Activated CD4-positive, alpha-beta T cell treated with anti-CD3 and anti-CD28 coated beads, Interleukin-2, amount 10 ng/mL, durations not matched to agents 7 days and 5 days (primary cell): ENCODE measurements around the gene CXCL13. TPM values are rescaled to one million over a fixed set of nuclear protein-coding genes. Genes with fewer than 3 reads are reported as not detected.

Source experiments
- CTCF ChIA-PET: fragments of 350-600 bp; sonication (Branson Sonifier 250); formaldehyde crosslinking; loops from one replicate; lab custom pipeline; 2021; ENCODE audit warnings: antibody characterized with exemption; lab: Charles Lee
- POLR2A ChIA-PET: fragments of 350-600 bp; sonication (Branson Sonifier 250); formaldehyde crosslinking; loops from one replicate; lab custom pipeline; 2021; ENCODE audit warnings: antibody characterized with exemption; lab: Charles Lee
- DNase-seq: peaks from one replicate; pipeline ENCODE4 v3.0.0-alpha.2; 2020
- H3K27ac Mint-ChIP-seq: one replicate; pipeline ENCODE4 v1.8.0; 2021; ENCODE audit warnings: mild to moderate bottlenecking, moderate library complexity, mixed read lengths
- H3K27me3 Mint-ChIP-seq: one replicate; pipeline ENCODE4 v1.8.0; 2021; ENCODE audit warnings: mixed read lengths
- H3K36me3 Mint-ChIP-seq: one replicate; pipeline ENCODE4 v1.8.0; 2021; ENCODE audit warnings: low read depth, mixed read lengths
- H3K4me1 Mint-ChIP-seq: one replicate; pipeline ENCODE4 v1.8.0; 2021; ENCODE audit warnings: mixed read lengths
- H3K4me3 Mint-ChIP-seq: one replicate; pipeline ENCODE4 v1.8.0; 2021; ENCODE audit warnings: mild to moderate bottlenecking, moderate library complexity, mixed read lengths
- H3K9me3 Mint-ChIP-seq: one replicate; pipeline ENCODE4 v1.8.0; 2021; ENCODE audit warnings: mixed read lengths
- total RNA-seq, 2 experiments: library from RNA; stranded (reverse); gene quantifications; one replicate each; pipeline ENCODE4 v1.2.3, GENCODE V29; 2021

The CXCL13 gene
- total RNA-seq, 2 experiments from 2014 or later, result not detected

GRCh38 chr4:77582711-77583110, 22.9 kb upstream of the CXCL13 start:
- Mint-ChIP-seq H3K4me1 (peaks cover 32% of the 10 kb centered on the region), H3K36me3 (no peaks in the 10 kb centered on the region), H3K9me3 (peaks cover 4% of the 10 kb centered on the region), H3K4me3 (no peak overlapping the region), H3K27me3 (no peaks in the 10 kb centered on the region), H3K27ac (no peak overlapping the region)
- ChIA-PET POLR2A (no interaction called here), CTCF (no interaction called here)
- no peak for DNase-seq

DNA sequence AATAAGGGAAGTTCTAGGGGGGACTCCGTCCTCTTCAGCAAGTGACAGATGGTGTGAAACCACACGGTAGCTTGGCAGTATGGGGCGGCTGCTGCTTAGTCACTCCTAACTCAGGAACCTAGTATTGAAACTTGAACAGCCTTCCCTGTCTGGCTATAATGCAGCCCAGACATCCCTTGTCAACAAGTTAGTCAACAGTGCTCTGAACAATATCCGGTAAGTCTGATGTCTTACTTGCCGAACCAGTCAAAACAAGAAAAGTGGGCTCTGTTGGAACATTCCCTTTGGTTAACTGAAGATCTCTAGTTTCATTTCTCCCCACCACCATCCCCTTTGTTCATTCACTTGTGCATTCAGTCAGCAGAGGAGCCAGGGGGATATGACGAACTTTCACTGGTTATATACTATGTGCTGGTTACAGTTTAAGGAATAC, 18.7 kb upstream of the CXCL13 start:
- Mint-ChIP-seq H3K9me3 (peaks cover 4% of the 10 kb centered on the region), H3K4me1 (peaks cover 38% of the 10 kb centered on the region), H3K4me3 (no peak overlapping the region), H3K27ac (no peak overlapping the region), H3K27me3 (no peaks in the 10 kb centered on the region), H3K36me3 (no peaks in the 10 kb centered on the region)
- DNase-seq, result peak; percentile 53
- ChIA-PET POLR2A (interaction anchor here (0.6 kb wide), 1 partner anchor 275 kb away, joined by 3 read pairs; the partner anchor contains the start of gene MRPL1), CTCF (interaction anchor here (0.8 to 1.6 kb wide), 3 partner anchors 13 to 14 kb away, joined by 3 to 4 read pairs (median 3); no protein-coding TSS in a partner anchor)

DNA sequence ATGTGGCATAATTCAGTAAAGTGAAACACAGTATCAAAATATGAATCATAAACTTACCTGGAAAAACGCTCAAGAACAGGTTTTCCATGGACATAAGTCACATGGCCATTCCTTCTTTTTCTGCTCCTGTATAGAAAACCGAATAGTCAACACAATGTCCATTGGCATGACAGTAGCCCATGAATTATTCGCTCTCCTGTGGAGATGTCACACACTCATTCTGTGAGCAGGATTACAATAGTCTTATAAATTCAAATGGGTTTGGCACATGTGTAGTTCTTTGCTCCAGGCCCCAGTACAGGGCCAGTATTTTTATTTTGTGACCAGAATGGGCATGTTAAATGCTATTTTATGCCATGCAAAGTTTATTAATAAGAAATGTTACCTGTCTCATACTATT, 15.1 kb upstream of the CXCL13 start:
- H3K36me3 Mint-ChIP-seq, result no peaks in the 10 kb centered on the region
- no peak overlapping the region for H3K27ac Mint-ChIP-seq
- no peak overlapping the region for H3K4me3 Mint-ChIP-seq
- H3K4me1 Mint-ChIP-seq, result peaks cover 62% of the 10 kb centered on the region
- no peaks in the 10 kb centered on the region for H3K9me3 Mint-ChIP-seq
- no peaks in the 10 kb centered on the region for H3K27me3 Mint-ChIP-seq
- DNase-seq, result no peak
- CTCF ChIA-PET, result interaction anchor here (0.8 to 0.9 kb wide), 2 partner anchors 11 to 142 kb away, joined by 3 read pairs; no protein-coding TSS in a partner anchor
- POLR2A ChIA-PET, result no interaction called here

- Mint-ChIP-seq H3K9me3 (no peaks in the 10 kb centered on the region), H3K4me3 (no peak overlapping the region), H3K4me1 (peaks cover 61% of the 10 kb centered on the region), H3K36me3 (no peaks in the 10 kb centered on the region), H3K27ac (no peak overlapping the region), H3K27me3 (no peaks in the 10 kb centered on the region)
- DNase-seq, result no peak
- ChIA-PET CTCF (interaction anchor here (0.9 to 1.3 kb wide), 2 partner anchors 10 to 218 kb away, joined by 3 read pairs; no protein-coding TSS in a partner anchor), POLR2A (interaction anchor here (0.5 kb wide), 1 partner anchor 52 kb away, joined by 3 read pairs; no protein-coding TSS in a partner anchor)
Observed at GRCh38 chr4:77591532-77591931, 14.1 kb upstream of the CXCL13 start.

DNA sequence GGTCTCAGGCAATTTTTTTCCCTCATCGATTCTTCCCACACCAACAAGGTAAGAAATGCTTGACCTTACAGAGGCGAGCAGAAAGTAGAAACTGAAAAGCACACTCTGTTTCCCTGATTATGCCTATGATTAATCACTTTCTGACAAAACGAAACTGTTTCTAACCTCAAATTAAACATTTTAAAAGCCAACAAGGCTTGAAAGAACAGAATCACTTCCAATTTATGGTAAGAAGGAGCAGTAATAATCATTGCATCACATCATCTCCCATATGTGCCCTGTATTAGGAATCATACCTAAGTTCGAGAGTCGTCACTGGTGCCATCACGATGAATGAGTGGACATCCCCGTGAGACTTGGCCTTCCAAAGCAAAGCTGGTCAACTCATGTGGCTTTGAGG, 12.5 kb upstream of the CXCL13 start:
- H3K36me3 Mint-ChIP-seq, result no peaks in the 10 kb centered on the region
- ChIA-PET CTCF (interaction anchor here (0.8 to 1.3 kb wide), 2 partner anchors 215 to 220 kb away, joined by 3 read pairs; no protein-coding TSS in a partner anchor), POLR2A (no interaction called here)
- H3K4me1 Mint-ChIP-seq, result peaks cover 47% of the 10 kb centered on the region
- H3K27me3 Mint-ChIP-seq, result no peaks in the 10 kb centered on the region
- peak overlapping the region; percentile 15 for H3K27ac Mint-ChIP-seq
- H3K9me3 Mint-ChIP-seq, result peaks cover 2% of the 10 kb centered on the region
- H3K4me3 Mint-ChIP-seq, result no peak overlapping the region
- no peak for DNase-seq

DNA sequence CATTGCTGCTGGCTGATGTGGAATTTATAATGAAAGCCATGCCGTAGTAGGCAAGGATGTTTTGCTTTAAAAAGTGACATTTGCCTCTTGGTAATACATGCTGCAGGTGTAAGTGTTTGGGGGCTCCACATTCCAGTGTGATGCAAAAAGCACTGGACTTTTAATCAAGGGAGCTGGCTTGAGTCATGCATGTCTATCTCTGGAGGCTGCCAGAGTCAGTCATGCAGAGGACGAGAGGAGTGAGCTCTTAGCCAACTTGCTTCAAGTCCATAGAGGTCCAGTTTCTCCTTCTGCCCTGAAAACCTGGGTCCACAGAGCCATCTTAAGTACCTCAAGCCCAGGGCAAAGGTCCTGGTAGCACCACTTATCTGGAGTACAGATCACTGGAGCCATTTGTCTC, 11.6 kb upstream of the CXCL13 start:
- no peaks in the 10 kb centered on the region for H3K27me3 Mint-ChIP-seq

GRCh38 chr4:77595364-77595973, 10.2 kb upstream of the CXCL13 start:
- no peaks in the 10 kb centered on the region for H3K36me3 Mint-ChIP-seq
- H3K27ac Mint-ChIP-seq, result no peak overlapping the region
- DNase-seq, result no peak
- peaks cover 37% of the 10 kb centered on the region for H3K4me1 Mint-ChIP-seq
- H3K9me3 Mint-ChIP-seq, result peaks cover 2% of the 10 kb centered on the region
- POLR2A ChIA-PET, result no interaction called here
- CTCF ChIA-PET, result interaction anchor here (1.0 kb wide), 1 partner anchor 9 kb away, joined by 5 read pairs; no protein-coding TSS in a partner anchor
- H3K4me3 Mint-ChIP-seq, result no peak overlapping the region
- H3K27me3 Mint-ChIP-seq, result no peaks in the 10 kb centered on the region

More for the DNA sequence above, 11.6 kb upstream of the CXCL13 start:
- no peak for DNase-seq
- Mint-ChIP-seq H3K4me3 (no peak overlapping the region), H3K9me3 (peaks cover 2% of the 10 kb centered on the region), H3K36me3 (no peaks in the 10 kb centered on the region), H3K4me1 (peaks cover 40% of the 10 kb centered on the region), H3K27ac (no peak overlapping the region)
- CTCF ChIA-PET, result interaction anchor here (0.8 to 1.2 kb wide), 2 partner anchors 16 to 216 kb away, joined by 3 to 4 read pairs; no protein-coding TSS in a partner anchor
- POLR2A ChIA-PET, result no interaction called here

DNA sequence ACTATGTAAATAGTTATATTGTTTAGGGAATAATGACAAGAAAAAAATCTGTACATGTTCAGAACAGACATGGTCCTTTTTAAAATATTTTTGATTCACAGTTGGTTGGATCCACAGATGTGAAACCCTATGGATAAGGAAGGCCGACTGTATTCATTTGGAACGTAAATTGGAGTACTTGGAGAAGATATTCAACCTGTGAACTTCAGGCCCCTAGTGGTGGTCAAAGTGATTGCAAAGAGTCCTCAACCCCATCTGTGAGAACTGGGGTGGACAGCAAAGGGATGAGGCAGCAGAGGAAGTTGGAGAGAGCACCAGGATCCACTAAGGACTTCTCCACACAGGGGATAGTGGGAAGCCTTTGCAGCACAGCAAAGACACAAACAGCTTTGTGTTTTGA, 6.2 kb upstream of the CXCL13 start:
- Mint-ChIP-seq H3K27ac (no peak overlapping the region), H3K4me1 (peaks cover 24% of the 10 kb centered on the region), H3K27me3 (peaks cover 4% of the 10 kb centered on the region), H3K36me3 (no peaks in the 10 kb centered on the region), H3K4me3 (no peak overlapping the region), H3K9me3 (peaks cover 2% of the 10 kb centered on the region)
- ChIA-PET CTCF (interaction anchor here (1.0 to 1.4 kb wide), 5 partner anchors 11 to 158 kb away, joined by 3 to 4 read pairs (median 3); no protein-coding TSS in a partner anchor), POLR2A (no interaction called here)
- no peak for DNase-seq

GRCh38 chr4:77600521-77601451, 4.8 kb upstream of the CXCL13 start:
- Mint-ChIP-seq H3K9me3 (peaks cover 2% of the 10 kb centered on the region), H3K4me3 (no peak overlapping the region), H3K4me1 (peaks cover 12% of the 10 kb centered on the region), H3K27ac (no peak overlapping the region), H3K36me3 (no peaks in the 10 kb centered on the region), H3K27me3 (peaks cover 4% of the 10 kb centered on the region)
- ChIA-PET POLR2A (no interaction called here), CTCF (interaction anchor here (0.7 to 2.0 kb wide), 12 partner anchors 9 to 243 kb away, joined by 3 to 13 read pairs (median 3); no protein-coding TSS in a partner anchor)
- peak; percentile 44 for DNase-seq

- H3K27me3 Mint-ChIP-seq, result peaks cover 7% of the 10 kb centered on the region
- ChIA-PET CTCF (interaction anchor here (0.7 to 2.0 kb wide), 7 partner anchors 8 to 137 kb away, joined by 3 to 13 read pairs (median 4); no protein-coding TSS in a partner anchor), POLR2A (no interaction called here)
- peaks cover 10% of the 10 kb centered on the region for H3K4me1 Mint-ChIP-seq
- no peaks in the 10 kb centered on the region for H3K36me3 Mint-ChIP-seq
- no peak overlapping the region for H3K27ac Mint-ChIP-seq
- DNase-seq, result no peak
- H3K4me3 Mint-ChIP-seq, result no peak overlapping the region
- H3K9me3 Mint-ChIP-seq, result peaks cover 2% of the 10 kb centered on the region
Observed at GRCh38 chr4:77601614-77602187, 3.9 kb upstream of the CXCL13 start.

GRCh38 chr4:77613267-77613666, 7.6 kb downstream of the CXCL13 start:
- H3K36me3 Mint-ChIP-seq, result no peaks in the 10 kb centered on the region
- H3K27ac Mint-ChIP-seq, result no peak overlapping the region
- CTCF ChIA-PET, result interaction anchor here (0.5 to 2.0 kb wide), 2 partner anchors 78 to 148 kb away, joined by 3 to 4 read pairs; no protein-coding TSS in a partner anchor
- POLR2A ChIA-PET, result no interaction called here
- peaks cover 11% of the 10 kb centered on the region for H3K27me3 Mint-ChIP-seq
- H3K4me1 Mint-ChIP-seq, result no peaks in the 10 kb centered on the region
- H3K9me3 Mint-ChIP-seq, result no peaks in the 10 kb centered on the region
- DNase-seq, result no peak
- no peak overlapping the region for H3K4me3 Mint-ChIP-seq

DNA sequence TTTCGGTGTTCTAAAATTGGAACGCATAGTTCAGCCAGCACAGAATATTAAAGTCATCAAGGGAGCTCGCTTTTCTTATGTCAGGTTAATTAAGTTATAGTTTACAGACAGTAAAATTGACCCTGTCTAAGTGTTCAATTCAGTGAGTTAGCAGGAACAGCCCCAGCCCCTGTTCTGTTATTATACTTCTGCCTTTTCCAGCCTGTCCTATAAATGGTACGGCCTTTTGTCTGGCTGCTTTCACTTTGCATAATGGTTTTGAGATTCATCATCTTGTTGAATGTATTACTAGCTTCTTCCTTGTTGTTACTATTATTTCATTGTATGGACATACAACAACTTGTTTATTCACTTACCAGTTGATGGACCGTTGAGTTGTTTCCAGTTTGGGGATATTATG, 9.5 kb downstream of the CXCL13 start:
- H3K9me3 Mint-ChIP-seq, result no peaks in the 10 kb centered on the region
- ChIA-PET POLR2A (interaction anchor here (0.6 kb wide), 1 partner anchor 220 kb away, joined by 4 read pairs; no protein-coding TSS in a partner anchor), CTCF (interaction anchor here (0.8 kb wide), 1 partner anchor 14 kb away, joined by 3 read pairs; no protein-coding TSS in a partner anchor)
- no peak for DNase-seq
- H3K27ac Mint-ChIP-seq, result no peak overlapping the region
- no peak overlapping the region for H3K4me3 Mint-ChIP-seq
- no peaks in the 10 kb centered on the region for H3K36me3 Mint-ChIP-seq
- peaks cover 14% of the 10 kb centered on the region for H3K27me3 Mint-ChIP-seq
- H3K4me1 Mint-ChIP-seq, result peaks cover 5% of the 10 kb centered on the region
